ENCODE data around the gene PLPP1.

PLPP1 gene

DNA sequence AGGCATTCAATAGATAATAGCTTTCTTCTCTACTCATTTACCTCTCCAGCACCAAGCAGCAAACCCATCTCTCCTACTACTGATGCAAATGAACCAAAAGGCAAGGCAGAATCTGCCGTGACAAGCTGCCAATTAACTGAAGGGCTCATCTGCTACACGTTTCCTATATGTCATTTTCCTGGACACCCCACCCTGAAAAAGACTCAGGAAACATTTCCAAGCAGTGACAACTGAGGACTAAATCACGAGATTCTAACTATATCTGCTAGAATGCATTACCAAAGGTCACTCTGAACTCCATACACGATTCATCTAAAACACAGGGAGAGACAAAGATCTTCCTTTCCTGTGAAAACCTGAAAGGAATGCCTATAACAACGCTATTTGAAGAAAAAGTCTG is 12.9 kb downstream of the PLPP1 start:
- no peak for DNase-seq (ENCODE audit: low read depth)
- TF ChIP-seq, protein P1, sequence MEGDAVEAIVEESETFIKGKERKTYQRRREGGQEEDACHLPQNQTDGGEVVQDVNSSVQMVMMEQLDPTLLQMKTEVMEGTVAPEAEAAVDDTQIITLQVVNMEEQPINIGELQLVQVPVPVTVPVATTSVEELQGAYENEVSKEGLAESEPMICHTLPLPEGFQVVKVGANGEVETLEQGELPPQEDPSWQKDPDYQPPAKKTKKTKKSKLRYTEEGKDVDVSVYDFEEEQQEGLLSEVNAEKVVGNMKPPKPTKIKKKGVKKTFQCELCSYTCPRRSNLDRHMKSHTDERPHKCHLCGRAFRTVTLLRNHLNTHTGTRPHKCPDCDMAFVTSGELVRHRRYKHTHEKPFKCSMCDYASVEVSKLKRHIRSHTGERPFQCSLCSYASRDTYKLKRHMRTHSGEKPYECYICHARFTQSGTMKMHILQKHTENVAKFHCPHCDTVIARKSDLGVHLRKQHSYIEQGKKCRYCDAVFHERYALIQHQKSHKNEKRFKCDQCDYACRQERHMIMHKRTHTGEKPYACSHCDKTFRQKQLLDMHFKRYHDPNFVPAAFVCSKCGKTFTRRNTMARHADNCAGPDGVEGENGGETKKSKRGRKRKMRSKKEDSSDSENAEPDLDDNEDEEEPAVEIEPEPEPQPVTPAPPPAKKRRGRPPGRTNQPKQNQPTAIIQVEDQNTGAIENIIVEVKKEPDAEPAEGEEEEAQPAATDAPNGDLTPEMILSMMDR (IDR thresholded peaks at IDR 0.05; ENCODE audit: low read depth, low read length, missing control alignments): no peak
- H3K4me3 ChIP-seq (ENCODE audit: low read depth, low read length): no peak overlapping the region

DNA sequence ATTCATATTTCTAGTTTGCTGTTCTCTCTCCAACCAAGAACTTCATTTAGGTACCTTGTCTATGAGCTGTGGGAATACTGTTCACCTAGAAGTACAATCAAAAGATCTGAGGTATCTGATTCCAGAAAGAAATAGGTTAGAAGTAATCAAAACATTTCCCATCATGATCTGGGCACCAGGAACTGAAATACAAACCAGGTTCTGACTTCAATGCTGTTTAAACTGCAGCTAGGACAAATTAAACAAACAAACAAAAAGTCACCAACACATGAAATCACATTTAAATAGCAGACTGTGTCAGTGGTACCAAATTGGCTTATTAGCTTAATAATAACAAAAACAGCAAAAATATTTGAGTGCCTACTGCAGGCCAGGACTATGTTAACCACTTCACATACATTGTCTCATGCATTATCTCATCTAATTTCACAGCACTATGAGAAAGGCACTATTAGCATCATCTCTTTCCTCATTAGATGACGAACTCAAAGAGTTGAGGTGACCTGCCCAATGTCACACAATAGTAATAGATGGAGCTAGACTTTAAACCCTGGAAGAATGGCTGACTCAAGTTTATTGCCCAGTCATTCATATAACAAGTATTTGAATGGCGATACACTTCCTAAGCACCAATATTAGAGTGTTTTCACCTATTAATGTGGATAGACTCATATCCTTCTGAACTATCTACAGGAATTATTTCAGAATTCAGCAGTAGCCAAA is 14.5 kb downstream of the PLPP1 start:
- TF ChIP-seq, protein P1 (IDR thresholded peaks at IDR 0.05; ENCODE audit: low read depth, low read length, missing control alignments): no peak
- H3K4me3 ChIP-seq (ENCODE audit: low read depth, low read length): no peak overlapping the region
- no peak for DNase-seq (ENCODE audit: low read depth)

DNA sequence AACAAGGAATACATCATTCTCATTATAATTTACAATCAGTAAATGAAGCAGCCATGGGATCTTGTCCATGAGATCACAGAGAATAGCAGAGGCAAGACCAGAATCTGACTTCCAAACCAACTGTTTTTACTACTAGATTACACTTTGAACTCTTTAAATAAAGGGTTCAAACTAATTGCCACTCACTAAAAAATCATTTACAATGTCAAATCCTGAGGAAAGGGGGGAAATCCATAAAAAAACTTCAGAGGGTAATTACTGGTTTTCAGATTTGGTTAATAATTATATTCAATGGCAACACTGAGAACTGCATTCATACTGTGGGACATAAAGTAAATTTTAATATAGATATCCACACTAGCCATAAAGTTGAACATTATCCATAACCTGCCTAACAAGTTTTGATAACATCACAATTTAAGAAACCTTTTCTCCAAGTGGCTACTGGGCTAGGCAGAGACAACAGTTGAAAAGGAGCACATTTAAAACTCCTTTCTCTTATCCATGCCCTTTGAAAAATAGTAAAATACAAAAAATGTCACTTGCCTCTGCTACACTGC is 15.9 kb downstream of the PLPP1 start:
- no peak overlapping the region for H3K4me3 ChIP-seq (ENCODE audit: low read depth, low read length)
- DNase-seq (ENCODE audit: low read depth): no peak

DNA sequence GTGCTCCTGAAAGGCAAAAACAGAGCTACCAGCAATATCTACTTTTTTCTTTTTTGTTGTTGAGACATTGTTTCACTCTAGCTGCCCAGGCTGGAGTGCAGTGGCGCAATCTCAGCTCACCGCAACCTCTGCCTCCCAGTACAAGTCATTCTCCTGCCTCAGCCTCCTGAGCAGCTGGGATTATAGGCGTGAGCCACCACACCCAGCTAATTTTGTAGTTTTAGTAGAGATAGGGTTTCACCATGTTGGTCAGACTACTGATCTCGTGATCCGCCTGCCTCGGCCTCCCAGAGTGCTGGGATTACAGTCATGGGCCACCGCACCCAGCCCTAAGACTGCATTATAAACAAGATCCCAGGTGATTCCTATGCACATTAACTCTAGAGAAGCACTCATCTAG is 17.0 kb downstream of the PLPP1 start:
- TF ChIP-seq, protein P1 (IDR thresholded peaks at IDR 0.05; ENCODE audit: low read depth, low read length, missing control alignments): no peak
- DNase-seq (ENCODE audit: low read depth): no peak
- H3K4me3 ChIP-seq (ENCODE audit: low read depth, low read length): no peak overlapping the region

More for the DNA sequence above, 15.9 kb downstream of the PLPP1 start:
- TF ChIP-seq, protein P1 (IDR thresholded peaks at IDR 0.05; ENCODE audit: low read depth, low read length, missing control alignments): no peak

DNA sequence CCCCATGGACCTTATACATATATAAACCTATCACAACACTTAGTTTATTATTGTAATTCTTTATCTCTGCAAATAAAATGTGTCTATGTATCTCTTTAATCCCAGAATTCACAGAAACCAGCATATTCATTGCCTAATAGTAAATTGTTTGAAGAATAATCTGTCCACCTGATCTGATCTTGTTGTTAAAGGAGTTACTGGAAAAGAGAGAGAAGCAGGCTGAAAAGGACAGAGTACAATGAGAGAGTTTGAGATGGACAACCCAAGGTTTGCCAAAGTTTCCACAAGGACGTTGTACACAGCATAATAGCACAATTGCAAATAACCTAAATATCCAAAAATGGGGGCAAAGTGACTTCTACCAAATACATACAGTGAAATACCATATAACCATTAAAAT is 23.8 kb downstream of the PLPP1 start:
- TF ChIP-seq, protein P1 (IDR thresholded peaks at IDR 0.05; ENCODE audit: low read depth, low read length, missing control alignments): no peak
- no peak for DNase-seq (ENCODE audit: low read depth)
- no peak overlapping the region for H3K4me3 ChIP-seq (ENCODE audit: low read depth, low read length)

DNA sequence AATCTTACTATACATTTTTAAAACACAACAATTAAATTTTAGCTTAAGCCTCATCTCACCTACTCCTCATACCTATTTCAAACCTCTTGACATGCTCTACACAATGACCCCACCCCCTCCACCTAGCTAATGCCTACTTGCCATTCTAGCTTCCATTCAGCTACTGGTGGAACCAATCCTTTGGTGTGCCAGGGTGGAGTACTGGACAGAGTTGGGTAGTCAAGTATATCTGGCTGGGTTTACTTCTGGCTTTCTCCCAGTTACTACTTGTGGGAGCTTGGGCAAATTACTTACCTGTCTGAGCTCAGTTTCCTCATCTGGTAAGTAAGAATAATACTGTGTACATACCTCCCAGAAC is 24.3 kb downstream of the PLPP1 start:
- no peak for DNase-seq (ENCODE audit: low read depth)
- TF ChIP-seq, protein P1 (IDR thresholded peaks at IDR 0.05; ENCODE audit: low read depth, low read length, missing control alignments): no peak
- H3K4me3 ChIP-seq (ENCODE audit: low read depth, low read length): no peak overlapping the region
